GM18868 (cell line): ENCODE measurements around the gene LBH.

Experiments used
- ATAC-seq: cut with Tn5 transposase; IDR thresholded peaks from one replicate; pipeline ENCODE4 v1.9.1; 2021; ENCODE audit warnings: mild to moderate bottlenecking, moderate library complexity; ENCODE audit not compliant: unreplicated experiment

Gene LBH

DNA sequence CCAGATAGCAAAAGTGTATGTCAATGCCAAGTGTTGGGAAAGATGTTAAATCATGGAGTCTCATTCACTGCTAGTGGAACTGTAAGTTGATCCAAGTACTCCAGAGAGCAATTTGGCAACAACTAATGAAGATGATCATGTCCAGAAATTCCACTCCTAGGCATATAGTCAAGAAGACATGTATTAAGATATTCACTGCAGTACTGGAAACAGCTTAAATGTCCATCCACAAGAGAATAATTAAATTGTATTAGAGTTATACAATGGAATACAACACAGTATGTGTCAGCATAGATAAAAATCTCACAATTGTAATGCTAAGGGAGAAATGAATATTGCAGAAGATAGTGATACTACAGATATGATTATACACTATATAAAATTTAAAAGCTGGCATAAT lies 15.2 kb upstream of the LBH start:
- ATAC-seq: no peak

DNA sequence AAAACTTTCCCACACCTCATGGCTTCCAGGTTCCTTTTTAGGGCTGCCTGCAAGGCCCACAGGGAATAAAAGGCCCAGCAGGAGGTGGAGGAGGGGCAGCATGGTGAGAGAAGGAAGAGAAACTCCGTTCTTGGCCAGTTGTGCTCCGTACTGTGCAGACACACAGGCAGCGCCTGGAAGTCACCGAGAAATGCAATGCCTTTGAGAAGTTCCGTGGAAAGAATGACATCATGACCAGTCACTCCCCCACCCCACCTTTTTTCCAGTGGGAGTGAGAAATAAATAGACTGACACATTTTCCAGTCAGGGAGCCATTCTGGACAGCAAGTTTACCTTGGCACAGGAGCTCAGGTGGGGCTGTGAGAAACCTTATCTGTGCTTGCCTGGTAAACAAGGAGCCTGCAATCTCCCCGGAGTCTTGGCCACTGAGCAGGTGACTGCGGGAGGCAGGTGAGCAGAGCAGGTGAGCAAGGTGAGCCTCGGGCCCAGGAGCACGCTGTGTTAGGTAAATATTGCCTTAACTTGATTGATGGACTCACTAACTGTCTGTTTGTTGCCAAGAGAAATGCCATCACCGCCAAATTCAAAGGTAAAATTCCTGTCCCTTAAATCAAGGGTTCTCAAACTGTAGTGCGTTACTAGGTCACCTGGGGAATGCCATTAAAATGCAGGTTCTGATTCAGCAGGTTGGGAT lies 13.5 kb upstream of the LBH start:
- ATAC-seq: no peak

DNA sequence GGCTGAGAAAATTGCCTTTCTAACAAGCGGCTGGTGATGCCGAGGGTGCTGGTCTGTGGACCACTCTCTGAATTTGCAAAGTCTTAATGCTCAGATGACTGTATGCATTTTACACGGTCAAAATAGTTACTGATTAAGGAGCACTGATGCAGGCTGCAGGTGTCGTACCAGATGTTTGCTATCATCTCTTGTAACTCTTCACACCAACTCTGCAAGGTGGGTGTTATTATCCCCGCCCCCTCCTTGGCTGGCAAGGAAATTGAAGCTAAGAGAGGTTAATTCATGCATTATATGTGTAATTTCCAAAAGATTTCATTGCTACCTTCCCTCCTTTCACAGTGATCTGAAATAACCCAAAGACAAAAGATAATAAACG lies 13.0 kb upstream of the LBH start:
- ATAC-seq: no peak

DNA sequence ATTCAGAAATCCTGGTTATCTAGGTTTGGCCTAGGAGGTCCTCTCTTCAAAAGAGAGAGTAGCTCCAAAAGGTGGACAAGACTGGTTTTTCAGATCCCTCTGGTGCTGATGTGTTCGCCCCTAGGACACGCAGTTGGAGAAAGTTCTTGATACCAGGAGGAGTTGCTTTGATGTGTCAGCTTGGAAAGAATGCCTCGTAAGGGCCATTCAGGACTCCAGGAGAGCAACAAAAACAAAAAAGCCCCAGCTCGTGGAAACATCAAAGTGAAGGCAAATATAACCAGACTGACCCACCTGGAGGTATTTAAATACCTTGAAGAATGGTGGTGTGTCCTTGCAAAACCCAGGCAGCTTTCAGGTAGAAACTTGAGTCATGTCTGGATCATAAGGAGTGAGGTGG lies 12.5 kb upstream of the LBH start:
- ATAC-seq: no peak

DNA sequence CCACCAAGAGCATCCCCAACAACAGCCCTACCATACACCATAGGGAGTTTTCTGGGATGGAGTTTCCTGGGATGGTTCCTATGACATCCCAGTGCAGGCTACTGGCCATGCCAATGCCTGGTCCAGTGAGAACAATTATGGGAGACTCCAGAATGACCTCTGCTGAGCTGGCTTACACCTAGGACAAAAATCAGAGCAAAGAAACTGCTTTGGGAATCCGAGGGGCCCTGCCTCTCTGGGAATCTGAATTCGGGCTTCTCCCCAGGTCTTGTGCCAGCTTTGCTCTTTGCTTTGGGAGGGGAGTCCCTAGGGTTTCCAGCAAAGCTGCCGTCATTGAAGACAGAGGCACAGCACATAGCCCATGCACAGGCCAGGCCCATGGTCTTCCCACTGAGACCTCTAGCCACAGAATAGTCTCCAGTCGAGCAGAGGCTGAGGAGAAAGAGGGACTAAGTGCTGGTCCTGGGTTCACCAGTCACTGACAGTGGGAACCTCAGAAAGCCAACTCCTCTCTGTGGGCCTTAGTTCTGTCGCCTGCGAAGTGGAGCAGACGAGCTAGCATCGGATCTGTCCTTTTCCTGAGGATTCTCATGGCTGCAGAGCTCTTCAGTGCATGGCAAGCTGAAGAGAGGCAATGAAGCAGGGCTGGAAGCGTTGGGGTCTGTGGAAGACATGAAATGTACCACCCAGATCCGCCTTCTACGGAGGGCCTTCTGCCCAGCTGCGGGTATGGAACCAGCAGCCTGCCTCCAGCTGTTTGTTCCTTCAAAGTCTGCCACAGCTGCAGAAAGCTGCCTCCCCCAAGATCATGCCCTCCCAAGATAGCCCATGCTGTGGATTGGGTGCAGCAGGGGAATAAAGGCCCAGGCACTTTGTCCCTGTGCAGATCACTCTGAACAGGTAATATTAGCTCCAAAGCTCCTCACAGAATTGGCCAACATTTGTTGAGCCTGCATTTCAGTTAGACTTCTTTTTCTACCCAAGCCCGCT lies 11.2 kb upstream of the LBH start:
- ATAC-seq: no peak

DNA sequence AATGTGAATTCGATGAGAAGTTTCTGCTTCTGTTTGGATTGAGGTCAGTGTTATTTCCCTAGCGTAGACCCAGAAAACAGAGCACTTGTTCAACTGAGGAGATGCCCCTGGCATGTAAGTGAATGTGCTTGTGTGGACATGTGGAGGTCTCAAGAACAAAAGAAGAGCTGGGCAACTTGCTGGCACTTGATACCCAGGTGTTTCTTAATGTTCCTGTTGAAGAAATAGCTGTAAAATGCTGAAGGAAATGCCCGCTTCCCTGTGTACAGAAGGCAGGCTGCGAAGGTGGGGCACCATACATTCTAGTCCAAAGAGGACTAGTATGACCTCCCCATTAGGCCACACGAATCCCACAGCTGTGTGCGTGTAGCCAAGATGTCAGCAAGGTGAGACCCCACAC lies 9.8 kb upstream of the LBH start:
- no peak for ATAC-seq

DNA sequence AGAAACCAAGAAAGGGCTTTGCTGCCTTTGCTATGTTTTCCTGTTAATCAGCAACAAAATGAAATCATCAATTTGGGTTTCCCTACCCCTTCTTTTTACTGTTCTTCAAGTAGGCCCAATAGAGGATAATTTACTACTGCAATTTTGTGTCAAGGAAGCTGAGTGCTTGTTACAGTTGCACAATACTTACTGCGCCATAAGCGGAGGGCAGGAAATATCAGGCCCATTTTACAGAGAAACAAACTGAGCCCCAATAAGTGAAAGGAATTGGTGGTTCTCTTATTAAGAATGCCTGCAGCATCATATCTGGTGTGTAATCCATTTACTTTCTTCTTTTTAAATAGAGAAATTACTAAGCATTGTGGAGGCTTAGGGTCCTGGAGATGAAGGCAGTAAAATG lies 9.3 kb upstream of the LBH start:
- ATAC-seq: no peak

DNA sequence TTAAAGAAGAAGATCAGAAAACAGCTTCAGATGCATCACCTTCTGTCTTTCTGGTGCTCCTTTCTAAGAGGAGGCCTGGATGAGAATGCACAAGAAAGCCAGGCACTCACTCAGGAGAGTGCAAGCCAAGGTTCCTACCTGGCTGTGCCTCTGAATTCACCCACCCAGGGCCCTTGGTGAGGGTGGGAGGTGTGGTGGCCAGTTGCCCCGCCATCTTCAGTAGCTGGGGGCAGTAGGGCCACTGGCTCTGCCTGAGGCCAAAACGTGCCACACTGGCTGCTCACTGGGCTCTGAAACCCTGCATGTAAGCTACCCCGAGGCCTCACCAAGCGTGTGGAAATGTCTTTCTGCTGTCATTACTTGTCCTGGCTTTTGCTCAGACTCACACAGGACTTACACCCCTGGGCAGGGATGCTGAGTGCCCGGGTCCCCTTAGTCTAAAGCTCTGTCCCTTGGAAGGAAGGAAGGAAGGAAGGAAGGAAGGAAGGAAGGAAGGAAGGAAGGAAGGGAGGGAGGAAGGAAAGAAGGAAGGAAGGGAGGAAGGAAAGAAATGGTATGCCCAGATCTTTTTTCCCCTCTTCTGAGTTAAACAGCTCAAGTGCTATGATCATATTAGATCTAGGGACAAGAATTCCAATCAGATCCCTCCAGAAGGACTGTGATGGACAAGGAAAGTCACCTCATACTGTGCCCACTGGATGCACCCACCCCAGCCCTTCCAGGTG lies 8.5 kb upstream of the LBH start:
- ATAC-seq: no peak

DNA sequence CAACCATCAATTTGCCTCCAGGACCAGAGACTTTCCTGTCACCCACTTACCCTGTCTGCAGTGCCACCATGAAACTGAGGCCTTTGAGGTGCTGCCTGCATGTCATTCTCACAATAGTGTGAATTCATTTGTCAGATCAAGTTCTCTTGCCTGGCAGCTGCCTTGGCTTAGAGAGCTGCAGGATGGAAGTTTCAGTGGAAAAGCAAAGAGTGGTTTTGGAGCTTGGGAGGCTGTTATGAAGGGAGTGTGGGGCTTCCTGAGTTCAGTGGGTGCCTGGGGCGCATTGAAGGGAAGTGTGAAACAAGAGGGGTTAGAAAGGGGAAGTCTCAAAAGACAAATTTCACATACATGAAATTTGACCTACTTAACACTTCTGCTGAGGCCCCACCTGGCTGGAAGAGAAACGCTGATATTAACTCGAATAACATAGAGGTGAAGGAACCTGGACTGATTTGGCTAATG lies 7.9 kb upstream of the LBH start:
- ATAC-seq: peak; percentile 64

DNA sequence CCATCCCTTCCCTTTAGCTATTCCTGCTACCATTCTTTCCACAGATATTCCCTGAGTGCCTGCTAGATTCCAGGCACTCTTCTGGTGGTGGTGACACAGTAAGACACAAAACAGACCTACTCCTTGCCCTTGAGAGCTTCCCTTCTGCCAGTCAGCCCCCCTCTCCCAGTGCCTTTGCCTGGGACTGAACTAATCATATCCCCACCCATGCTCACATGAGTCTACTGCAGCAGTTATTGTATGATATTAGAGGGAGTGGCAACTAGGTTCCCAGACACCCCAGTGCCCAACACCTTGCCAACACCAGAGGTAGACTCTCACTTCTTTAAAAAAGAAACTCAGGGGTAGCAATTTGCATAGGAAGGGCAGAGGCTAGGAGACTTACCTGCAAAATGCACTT lies 7.2 kb upstream of the LBH start:
- no peak for ATAC-seq

DNA sequence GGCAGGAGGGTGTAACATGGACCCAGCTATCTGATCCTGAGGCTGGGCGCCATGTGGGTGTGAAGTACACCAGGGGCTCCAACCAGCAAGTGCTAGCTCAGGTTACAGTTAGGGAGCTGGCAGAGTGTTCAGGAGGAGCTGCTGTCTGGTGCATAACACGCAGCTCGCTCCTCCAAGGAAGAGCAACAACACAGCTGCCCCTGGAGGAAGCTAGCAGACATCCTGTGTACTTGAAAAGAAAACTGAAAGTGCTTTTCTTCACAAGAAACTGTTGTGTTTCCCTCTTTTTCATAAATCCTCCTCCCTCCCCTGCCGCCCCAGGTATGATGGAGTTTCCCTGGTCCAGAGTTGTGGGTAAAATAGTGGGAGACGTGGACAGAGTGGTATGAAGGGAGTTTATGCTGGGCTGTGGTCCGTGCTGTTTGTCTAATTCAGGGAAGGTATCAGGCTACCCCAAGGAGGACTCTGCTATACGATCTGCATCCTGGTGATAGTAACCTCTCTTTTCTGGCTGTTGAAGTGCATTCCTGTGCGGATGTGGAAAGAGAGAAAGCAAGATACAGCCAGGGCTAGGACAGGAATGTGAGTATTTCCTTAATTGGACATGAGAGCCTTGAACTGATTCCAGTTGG lies 6.1 kb upstream of the LBH start:
- no peak for ATAC-seq

DNA sequence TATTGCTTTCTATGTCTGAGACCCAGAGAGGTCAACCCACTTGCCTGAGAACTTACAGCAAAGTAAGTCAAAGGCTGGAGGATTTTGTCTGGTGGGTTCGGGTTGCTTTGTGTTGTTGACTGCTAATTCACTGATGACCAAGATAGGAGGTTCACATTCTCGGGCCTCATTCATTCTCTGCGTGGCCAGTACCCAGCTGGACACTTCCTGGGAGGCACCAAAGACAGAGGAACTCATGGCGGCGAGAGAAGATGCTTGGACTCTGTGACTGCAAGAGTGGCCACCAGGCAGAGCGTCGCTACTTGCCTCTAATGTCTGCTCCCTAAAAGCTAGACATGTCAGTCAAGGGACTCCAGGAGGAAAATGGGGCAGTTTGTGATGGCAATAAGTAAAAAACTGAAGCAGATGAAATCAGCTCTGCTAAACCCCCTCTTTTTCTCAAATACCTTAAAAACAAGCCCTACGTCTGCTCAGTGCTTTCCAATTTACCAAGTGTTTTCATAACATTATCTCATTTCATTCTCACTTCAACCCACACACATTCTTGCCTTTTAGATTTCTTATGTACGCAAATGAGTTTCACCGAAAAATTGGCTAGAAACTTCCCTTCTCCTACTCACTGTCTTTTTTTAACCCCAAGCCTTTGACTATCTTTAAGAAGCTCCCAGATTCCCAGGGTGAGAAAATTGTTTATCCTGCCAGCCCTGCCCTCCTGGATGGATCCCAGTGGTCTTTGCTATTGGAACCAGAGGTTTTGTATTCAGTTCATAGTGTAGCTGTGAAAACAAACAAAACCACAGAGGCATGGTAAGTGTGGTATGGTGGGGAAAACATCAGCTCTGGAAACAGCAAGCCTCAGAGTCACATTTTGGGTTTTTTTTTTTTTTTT lies 4.9 kb upstream of the LBH start:
- no peak for ATAC-seq

DNA sequence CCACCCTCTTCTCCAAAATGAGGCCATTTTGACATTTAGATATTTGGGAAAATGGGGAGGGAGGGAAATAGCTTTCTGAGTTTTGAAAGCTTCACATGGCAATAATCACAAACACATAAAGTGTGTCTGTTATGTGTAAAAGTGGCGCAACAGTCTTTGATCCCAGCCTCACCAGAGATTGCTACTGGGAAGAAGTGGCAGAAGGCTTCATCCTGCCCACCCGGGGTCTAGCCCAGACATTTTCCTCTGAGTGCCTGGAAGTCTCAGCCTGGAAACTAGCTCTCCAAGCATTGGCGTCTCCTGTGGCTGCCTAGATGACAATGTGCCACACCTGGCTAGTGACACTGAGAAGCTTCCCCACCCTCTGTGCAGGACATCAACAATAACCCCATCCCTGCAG lies 1.7 kb upstream of the LBH start:
- ATAC-seq: no peak

DNA sequence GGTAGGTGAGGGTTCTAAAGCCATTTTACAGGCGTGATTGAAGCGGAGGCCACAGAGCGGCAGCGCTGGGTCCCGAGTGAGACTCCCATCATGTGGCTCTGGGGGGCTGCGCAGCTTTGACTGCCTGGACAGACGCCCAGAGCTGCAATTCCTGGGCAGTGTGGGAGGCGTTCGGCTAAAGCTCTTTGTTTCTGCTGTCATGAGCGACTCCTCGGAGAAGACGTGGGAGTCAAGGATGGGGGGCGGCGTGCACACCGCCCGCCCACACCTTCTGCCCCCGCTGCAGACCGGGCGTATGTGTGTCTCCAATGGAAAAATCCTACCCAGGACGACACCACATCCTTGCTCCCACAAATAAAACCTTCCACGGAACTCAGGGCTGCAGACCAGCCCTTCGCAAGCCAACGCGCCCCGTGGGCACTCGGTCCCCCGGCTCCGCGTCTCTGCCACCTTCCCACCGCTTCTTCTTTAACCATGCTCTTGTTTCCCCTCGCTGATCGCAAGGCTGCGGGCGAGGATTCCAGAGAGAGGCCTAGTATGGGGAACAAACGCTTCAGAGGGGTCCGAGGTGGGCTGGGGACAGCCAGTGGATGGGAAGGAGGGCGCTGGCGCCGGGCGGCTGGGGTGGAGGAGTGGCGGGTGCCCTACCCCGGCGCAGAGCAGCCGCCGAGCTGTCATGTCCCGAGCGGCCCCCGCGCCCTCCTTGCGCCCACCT lies 680 bp upstream of the LBH start:
- peak; percentile 26 for ATAC-seq

DNA sequence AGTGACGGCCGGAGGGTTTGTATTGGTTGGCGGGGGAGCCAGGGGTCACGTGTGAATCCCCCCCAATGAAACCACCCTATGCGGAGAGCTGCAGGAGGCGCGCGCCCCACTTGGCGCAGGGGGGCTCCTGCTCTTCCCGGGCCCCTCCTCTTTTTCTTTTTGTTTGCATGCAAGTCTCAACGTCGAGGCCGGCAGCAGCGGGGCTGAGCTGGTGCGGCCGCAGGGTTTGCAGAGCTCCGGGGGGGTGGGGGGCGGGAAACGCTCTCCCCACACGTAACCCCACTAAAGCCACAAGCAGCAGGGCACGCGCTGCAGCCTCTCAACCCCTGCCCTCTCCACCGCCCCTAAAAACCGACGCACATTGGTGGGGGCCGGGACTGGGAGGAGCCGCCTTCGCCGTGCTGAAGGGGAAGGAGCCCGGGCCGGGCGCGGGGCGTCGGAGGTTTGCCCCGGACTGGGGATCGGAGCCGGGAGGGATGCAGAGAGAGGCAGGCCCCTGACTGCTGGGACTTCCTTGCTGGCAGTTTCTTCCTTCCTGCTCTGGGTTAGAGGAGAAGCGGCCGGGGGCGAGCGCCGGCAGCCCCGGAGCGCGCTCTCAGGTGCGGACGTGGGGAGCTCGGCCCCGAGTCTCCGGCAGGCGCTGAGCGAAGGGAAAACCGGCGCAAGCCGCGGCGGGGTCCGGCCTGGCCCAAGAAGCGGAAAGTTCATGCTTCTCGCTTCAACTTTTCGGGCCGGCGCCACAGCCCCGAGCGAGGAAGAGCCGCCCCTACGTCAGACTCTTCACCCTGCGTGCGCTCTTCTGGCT lies 864 bp downstream of the LBH start:
- peak; percentile 37 for ATAC-seq

DNA sequence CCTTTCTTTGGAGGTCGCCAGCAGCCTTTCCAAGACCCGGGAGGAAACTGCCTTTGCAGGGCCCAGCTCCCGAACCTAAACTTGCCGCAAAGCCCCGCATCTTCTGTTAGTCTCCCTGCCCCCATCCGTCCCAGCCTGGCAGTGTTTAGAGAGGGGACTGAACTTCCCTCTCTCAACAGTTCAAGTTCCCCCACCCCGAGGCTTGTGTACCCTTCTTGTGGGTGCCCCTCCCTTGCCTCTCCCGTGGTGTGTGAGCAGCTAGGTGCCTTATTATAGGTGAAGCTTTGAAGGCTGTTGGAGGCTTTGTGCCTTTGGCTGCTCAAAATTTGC lies 1.4 kb downstream of the LBH start:
- ATAC-seq: no peak

DNA sequence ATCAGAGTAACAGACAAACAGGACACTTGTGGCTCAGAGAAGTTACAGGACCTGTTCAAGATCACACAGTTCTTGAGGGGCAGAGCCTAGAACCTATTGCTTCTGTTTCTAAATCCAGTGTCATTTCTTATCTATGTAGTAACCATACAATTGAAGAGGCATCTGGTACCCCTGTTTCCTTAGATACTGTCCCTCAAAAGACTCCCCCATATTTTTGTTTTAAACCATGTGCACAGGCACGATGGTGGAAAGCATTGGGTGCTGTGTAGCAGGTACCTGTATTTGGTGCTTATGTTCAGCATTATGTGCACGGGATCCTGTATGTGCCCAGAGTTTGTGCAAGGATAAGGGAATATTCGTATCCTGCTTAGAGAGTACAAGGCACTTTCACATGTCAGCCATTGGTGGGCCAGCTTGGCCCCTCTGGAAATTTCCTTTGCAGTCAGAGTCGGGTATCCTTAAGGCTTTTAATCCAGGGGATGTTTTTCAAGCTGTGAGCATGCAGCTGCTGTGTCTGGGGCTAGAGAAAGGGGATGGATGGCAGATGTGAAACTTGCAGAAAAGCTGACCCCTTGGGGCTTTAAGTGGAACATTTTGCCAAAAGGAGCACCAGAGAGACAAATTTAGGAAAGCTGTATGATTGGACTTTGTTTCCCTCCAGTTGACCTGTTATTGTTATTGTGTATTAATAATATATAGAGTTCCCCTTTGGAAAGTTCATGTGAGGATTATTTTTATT lies 2.1 kb downstream of the LBH start:
- no peak for ATAC-seq
